ENCODE results near the gene BAIAP2.

DNA sequence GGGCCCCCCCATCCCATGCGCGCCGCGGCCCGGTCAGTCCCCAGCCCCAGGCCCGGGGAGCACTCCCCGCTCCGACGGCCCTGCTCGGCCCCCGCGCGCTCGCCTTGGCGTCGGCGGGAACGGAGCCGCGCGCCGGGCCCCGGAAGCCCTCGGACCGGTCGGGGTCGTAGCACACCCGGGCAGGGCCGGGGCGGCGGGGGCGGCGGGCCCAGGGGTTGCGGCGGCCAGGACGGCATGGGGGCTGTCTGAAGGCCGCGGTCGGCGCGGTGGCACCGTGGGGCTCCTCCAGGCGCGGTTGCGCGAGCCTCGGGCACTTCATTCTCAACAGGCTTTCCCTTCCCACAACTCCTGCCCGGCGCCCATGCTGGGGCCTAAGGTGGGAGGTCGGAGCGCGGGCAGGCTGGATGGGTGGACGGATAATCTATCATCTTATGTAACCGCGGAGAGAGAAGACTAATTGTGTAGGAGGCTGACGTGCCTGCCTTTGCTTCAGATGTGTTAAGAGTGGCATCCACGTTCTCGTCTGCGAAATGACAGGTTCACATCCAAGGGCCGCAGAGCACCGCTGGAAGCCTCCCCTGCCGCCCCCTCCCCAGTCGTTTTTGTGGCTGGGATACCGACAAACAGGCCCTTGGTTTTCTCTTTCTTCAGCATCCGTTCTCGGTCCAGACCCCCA is 708 bp downstream of the BAIAP2 start:
- TF ChIP-seq, protein P1, sequence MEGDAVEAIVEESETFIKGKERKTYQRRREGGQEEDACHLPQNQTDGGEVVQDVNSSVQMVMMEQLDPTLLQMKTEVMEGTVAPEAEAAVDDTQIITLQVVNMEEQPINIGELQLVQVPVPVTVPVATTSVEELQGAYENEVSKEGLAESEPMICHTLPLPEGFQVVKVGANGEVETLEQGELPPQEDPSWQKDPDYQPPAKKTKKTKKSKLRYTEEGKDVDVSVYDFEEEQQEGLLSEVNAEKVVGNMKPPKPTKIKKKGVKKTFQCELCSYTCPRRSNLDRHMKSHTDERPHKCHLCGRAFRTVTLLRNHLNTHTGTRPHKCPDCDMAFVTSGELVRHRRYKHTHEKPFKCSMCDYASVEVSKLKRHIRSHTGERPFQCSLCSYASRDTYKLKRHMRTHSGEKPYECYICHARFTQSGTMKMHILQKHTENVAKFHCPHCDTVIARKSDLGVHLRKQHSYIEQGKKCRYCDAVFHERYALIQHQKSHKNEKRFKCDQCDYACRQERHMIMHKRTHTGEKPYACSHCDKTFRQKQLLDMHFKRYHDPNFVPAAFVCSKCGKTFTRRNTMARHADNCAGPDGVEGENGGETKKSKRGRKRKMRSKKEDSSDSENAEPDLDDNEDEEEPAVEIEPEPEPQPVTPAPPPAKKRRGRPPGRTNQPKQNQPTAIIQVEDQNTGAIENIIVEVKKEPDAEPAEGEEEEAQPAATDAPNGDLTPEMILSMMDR (IDR thresholded peaks at IDR 0.05) = no peak
- TF ChIP-seq POLR2A (IDR thresholded peaks at IDR 0.05) = no peak
